ENCODE data around the gene DNAAF5.
A peak's percentile ranks its signal among the peaks of the same experiment; 100 is the strongest.

Gene DNAAF5

GRCh38 chr7:767941-768731 is 41.6 kb downstream of the DNAAF5 start:
- DNase-seq (ENCODE audit: low read depth) = no peak
- in situ Hi-C loops (cut with HindIII; ENCODE audit: low sequenced_read_pairs) = no loop called here
- TF ChIP-seq, protein P1, sequence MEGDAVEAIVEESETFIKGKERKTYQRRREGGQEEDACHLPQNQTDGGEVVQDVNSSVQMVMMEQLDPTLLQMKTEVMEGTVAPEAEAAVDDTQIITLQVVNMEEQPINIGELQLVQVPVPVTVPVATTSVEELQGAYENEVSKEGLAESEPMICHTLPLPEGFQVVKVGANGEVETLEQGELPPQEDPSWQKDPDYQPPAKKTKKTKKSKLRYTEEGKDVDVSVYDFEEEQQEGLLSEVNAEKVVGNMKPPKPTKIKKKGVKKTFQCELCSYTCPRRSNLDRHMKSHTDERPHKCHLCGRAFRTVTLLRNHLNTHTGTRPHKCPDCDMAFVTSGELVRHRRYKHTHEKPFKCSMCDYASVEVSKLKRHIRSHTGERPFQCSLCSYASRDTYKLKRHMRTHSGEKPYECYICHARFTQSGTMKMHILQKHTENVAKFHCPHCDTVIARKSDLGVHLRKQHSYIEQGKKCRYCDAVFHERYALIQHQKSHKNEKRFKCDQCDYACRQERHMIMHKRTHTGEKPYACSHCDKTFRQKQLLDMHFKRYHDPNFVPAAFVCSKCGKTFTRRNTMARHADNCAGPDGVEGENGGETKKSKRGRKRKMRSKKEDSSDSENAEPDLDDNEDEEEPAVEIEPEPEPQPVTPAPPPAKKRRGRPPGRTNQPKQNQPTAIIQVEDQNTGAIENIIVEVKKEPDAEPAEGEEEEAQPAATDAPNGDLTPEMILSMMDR (IDR thresholded peaks at IDR 0.05; ENCODE audit: low read depth, low read length, missing control alignments) = no peak
- peak overlapping the region; percentile 3 for H3K4me3 ChIP-seq (ENCODE audit: low read depth, low read length)

DNA sequence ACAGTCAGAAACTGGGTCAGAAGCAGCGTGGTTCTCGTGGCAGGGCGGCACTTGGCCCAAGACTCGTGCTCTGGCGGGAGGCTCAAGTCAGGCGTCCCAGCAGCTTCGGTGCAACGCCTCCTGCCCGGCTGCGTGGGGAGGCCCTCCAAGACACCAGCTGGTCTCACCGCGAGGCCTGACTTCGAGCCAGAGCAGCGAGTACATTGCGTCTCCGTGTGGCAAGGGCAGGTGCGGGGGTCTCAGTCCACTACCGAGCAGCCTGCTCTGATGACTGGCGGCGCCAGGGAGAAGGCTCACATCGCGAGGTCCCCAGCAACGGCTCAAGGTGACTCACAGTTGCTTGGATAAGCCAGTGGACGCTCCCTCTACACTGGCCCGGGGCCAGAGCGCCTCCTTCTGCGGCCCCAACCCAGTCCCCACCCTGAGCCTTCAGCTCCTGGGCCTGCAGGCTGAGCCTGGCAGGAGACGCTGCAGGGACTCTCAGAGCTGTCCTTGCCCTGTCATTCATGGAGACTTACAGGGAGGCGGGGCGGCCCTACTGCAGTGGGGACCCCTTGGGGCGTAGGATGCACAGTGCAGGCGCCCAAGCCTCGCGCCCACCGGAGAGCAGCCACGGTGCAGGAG is 42.5 kb downstream of the DNAAF5 start:
- no peak overlapping the region for H3K4me3 ChIP-seq (ENCODE audit: low read depth, low read length)
- TF ChIP-seq, protein P1 (IDR thresholded peaks at IDR 0.05; ENCODE audit: low read depth, low read length, missing control alignments) = no peak
- in situ Hi-C loops (cut with HindIII; ENCODE audit: low sequenced_read_pairs) = no loop called here
- no peak for DNase-seq (ENCODE audit: low read depth)

DNA sequence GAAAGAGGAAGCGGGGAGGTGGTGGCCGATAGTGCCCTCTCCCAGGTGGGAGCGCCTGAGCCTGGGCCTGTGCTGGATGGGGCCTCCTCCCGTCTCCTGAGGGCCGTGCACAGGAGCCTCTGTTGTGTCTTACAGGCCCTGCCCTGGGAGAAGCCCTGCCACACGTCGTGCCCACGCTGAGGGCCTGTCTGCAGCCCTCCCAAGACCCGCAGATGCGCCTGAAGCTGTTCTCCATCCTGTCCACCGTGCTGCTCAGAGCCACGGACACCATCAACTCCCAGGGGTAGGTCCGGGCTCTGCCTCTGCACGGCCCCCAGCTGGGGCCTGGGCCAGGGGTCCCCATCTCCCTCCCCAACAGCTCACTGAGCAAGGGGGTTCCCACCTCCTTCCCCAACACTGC is 43.8 kb downstream of the DNAAF5 start:
- no peak for DNase-seq (ENCODE audit: low read depth)
- TF ChIP-seq, protein P1 (IDR thresholded peaks at IDR 0.05; ENCODE audit: low read depth, low read length, missing control alignments) = no peak
- H3K4me3 ChIP-seq (ENCODE audit: low read depth, low read length) = no peak overlapping the region
- in situ Hi-C loops (cut with HindIII; ENCODE audit: low sequenced_read_pairs) = loop anchor here (10.0 kb wide), 1 partner anchor 436 kb away; no protein-coding TSS in a partner anchor

DNA sequence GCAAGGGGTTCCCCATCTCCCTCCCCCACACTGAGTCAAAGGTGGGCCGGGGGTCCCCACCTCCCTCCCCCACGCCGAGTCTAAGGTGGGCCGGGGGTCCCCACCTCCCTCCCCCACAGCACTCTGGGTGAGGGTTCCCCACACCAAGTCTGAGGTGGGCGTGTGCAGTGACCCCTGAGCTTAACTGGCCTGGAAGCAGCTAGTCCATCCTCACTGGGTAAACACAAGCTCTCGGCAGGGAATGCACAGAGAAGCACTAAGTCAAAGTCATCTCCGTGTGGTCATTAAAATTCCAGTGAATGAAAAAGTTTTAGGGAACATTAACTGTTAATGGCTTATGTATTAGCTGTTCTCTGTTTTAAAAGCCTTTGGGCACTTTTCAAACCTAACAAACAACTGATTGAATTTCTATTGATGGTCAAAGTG is 44.3 kb downstream of the DNAAF5 start:
- TF ChIP-seq, protein P1 (IDR thresholded peaks at IDR 0.05; ENCODE audit: low read depth, low read length, missing control alignments) = no peak
- H3K4me3 ChIP-seq (ENCODE audit: low read depth, low read length) = no peak overlapping the region
- in situ Hi-C loops (cut with HindIII; ENCODE audit: low sequenced_read_pairs) = loop anchor here (10.0 kb wide), 1 partner anchor 436 kb away; no protein-coding TSS in a partner anchor
- DNase-seq (ENCODE audit: low read depth) = no peak

DNA sequence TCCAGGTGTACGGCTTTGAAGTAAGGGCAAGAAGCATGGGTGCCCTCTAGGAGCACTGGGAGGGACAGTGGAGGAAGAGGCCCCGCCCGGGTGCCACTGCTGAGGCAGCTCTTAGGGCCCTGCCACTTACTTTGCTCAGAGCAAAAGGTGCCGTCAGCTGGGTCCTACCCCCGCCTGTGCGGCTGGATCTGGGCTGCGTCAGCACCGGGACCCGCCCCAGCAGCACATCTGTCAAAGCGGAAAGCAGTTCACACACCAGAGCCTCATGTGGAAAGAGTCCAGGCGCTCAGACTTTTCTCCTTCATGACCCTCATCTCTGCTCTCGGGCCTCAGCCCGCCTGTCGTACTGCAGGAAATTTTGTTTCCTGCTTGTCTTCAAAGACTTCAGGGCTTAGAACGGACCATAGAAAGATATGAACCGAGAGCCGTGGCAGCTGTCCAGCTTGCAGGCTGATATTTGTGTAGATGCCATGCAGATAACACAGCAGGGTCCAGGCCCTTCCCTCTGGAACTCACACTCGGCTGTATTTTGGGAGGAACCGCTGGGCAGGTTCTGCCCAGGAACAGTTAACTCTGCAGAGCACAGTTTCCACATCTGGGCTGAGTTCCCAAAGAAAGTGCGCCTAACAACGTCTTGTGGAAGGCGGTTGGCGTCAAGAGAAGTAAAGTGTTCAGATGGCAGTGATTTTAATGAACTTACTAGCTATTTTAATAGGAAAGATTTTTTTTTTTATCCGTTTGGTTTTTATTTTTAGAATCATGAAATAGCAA is 44.9 kb downstream of the DNAAF5 start:
- DNase-seq (ENCODE audit: low read depth) = no peak
- H3K4me3 ChIP-seq (ENCODE audit: low read depth, low read length) = no peak overlapping the region
- TF ChIP-seq, protein P1 (IDR thresholded peaks at IDR 0.05; ENCODE audit: low read depth, low read length, missing control alignments) = no peak
- in situ Hi-C loops (cut with HindIII; ENCODE audit: low sequenced_read_pairs) = loop anchor here (10.0 kb wide), 1 partner anchor 437 kb away; no protein-coding TSS in a partner anchor

GRCh38 chr7:772005-772294 is 45.5 kb downstream of the DNAAF5 start:
- in situ Hi-C loops (cut with HindIII; ENCODE audit: low sequenced_read_pairs) = loop anchor here (10.0 kb wide), 1 partner anchor 437 kb away; no protein-coding TSS in a partner anchor
- TF ChIP-seq, protein P1 (IDR thresholded peaks at IDR 0.05; ENCODE audit: low read depth, low read length, missing control alignments) = no peak
- no peak for DNase-seq (ENCODE audit: low read depth)
- no peak overlapping the region for H3K4me3 ChIP-seq (ENCODE audit: low read depth, low read length)
